PC-9 (cell line): ENCODE results near the gene WNT7A.

Source experiments
- CTCF ChIP-seq: fragments of 200-600 bp; sonication (generic); conservative IDR thresholded peaks from 2 replicates; pipeline ENCODE4 v1.6.1; 2017; ENCODE audit warnings: mixed run types, antibody characterized with exemption, mild to moderate bottlenecking, moderate library complexity
- EZH2 ChIP-seq: fragments of 200-600 bp; sonication (generic); IDR thresholded peaks from 2 replicates; pipeline ENCODE4 v1.8.0; 2017; ENCODE audit warnings: antibody characterized with exemption, low read depth

GRCh38 chr3:13888576-13888975 lies 8.7 kb upstream of the WNT7A start:
- TF ChIP-seq CTCF (no peak), EZH2 (no peak)
